GM23248 (cell line): ENCODE results near the gene RASD2.

Source experiments
- EZH2 ChIP-seq: fragments of 200-600 bp; sonication (generic); IDR thresholded peaks from 2 replicates; pipeline ENCODE4 v1.6.1; 2018; ENCODE audit warnings: antibody characterized with exemption, mild to moderate bottlenecking; ENCODE audit not compliant: insufficient read depth, poor library complexity, severe bottlenecking
- EZH2phosphoT487 ChIP-seq: fragments of 200-600 bp; sonication (generic); IDR thresholded peaks from 2 replicates; pipeline ENCODE4 v1.6.1; 2018; ENCODE audit warnings: antibody characterized with exemption, moderate library complexity, mild to moderate bottlenecking, low read depth; ENCODE audit not compliant: insufficient read depth

GRCh38 chr22:35569916-35570315, 29.3 kb downstream of the RASD2 start:
- TF ChIP-seq EZH2 (no peak), EZH2phosphoT487 (no peak)
